DOHH2 (cell line): ENCODE data around the gene NFIX.
"Not testable (repeated sequence)": the region's sequence is repeated elsewhere in the genome, so short reads cannot be mapped to it uniquely, and the experiment has no call there.

Experiments used
- H3F3A ChIP-seq: fragments of 200-600 bp; sonication (generic), shearing (Covaris generic); 2 replicates; pipeline ENCODE4 v1.6.0; 2016; ENCODE audit warnings: antibody characterized with exemption, mild to moderate bottlenecking; ENCODE audit not compliant: control insufficient read depth, insufficient read depth
- H3K27ac ChIP-seq: fragments of 200-600 bp; sonication (generic); 2 replicates; pipeline ENCODE4 v1.5.1; 2014; ENCODE audit warnings: low read depth, mild to moderate bottlenecking, low read length, moderate library complexity
- H3K27me3 ChIP-seq: fragments of 200-600 bp; sonication (generic); 2 replicates; pipeline ENCODE4 v1.6.1; 2014; ENCODE audit warnings: mild to moderate bottlenecking, low read length, mixed read lengths; ENCODE audit not compliant: control insufficient read depth
- H3K36me3 ChIP-seq: fragments of 200-600 bp; sonication (generic); 2 replicates; pipeline ENCODE4 v1.6.1; 2014; ENCODE audit warnings: mild to moderate bottlenecking, low read length, moderate library complexity, mixed read lengths; ENCODE audit not compliant: control insufficient read depth
- H3K4me1 ChIP-seq: fragments of 200-600 bp; sonication (generic); 2 replicates; pipeline ENCODE4 v1.6.1; 2014; ENCODE audit warnings: mild to moderate bottlenecking, low read length, mixed read lengths; ENCODE audit not compliant: control insufficient read depth
- H3K4me2 ChIP-seq: fragments of 200-600 bp; sonication (generic); 2 replicates; pipeline ENCODE4 v1.6.0; 2014; ENCODE audit warnings: mild to moderate bottlenecking, low read length, moderate library complexity
- H3K4me3 ChIP-seq: fragments of 200-600 bp; sonication (generic); 2 replicates; pipeline ENCODE4 v1.5.1; 2014; ENCODE audit warnings: mild to moderate bottlenecking, low read length, mixed read lengths
- H3K79me2 ChIP-seq: fragments of 200-600 bp; sonication (generic); 2 replicates; pipeline ENCODE4 v1.6.1; 2014; ENCODE audit warnings: mild to moderate bottlenecking, low read length, mixed read lengths; ENCODE audit not compliant: control insufficient read depth
- H3K9me2 ChIP-seq: fragments of 200-600 bp; sonication (generic); replicated peaks from 2 replicates; pipeline ENCODE4 v1.6.1; 2014; ENCODE audit warnings: mild to moderate bottlenecking, low read length, mixed read lengths; ENCODE audit not compliant: control insufficient read depth
- H3K9me3 ChIP-seq: fragments of 200-600 bp; sonication (generic); 2 replicates; pipeline ENCODE4 v1.6.1; 2014; ENCODE audit warnings: antibody characterized with exemption, low read length, mixed read lengths; ENCODE audit not compliant: control insufficient read depth, insufficient read depth
- H4K20me1 ChIP-seq: fragments of 200-600 bp; sonication (generic); 2 replicates; pipeline ENCODE4 v1.6.0; 2014; ENCODE audit warnings: low read depth, mild to moderate bottlenecking, antibody characterized with exemption, low read length, moderate library complexity; ENCODE audit not compliant: control insufficient read depth, insufficient read depth
- CTCF ChIP-seq: fragments of 200-600 bp; sonication (generic); IDR thresholded peaks from one replicate; pipeline ENCODE4 v1.5.1; 2014; ENCODE audit warnings: antibody characterized with exemption, mild to moderate bottlenecking, low read depth, low read length; ENCODE audit not compliant: poor library complexity, severe bottlenecking
- EZH2phosphoT487 ChIP-seq: fragments of 200-600 bp; sonication (generic); IDR thresholded peaks from 2 replicates; pipeline ENCODE4 v1.6.1; 2017; ENCODE audit warnings: borderline replicate concordance, mild to moderate bottlenecking, antibody characterized with exemption, low read length, moderate library complexity, mixed read lengths

The NFIX gene

GRCh38 chr19:12953138-12953798 lies 42.0 kb upstream of the NFIX start:
- H3K4me2 ChIP-seq, result peak overlapping the region; percentile 9; the same call in 1 of the 2 replicates
- no peaks in the 10 kb centered on the region for H3K9me3 ChIP-seq
- no peak overlapping the region for H3K4me3 ChIP-seq
- no peaks in the 10 kb centered on the region for H3K9me2 ChIP-seq
- peaks cover 79% of the 10 kb centered on the region for H3K79me2 ChIP-seq
- peaks cover 37% of the 10 kb centered on the region for H3K4me1 ChIP-seq
- peaks cover 82% of the 10 kb centered on the region for H3K36me3 ChIP-seq
- peaks cover 31% of the 10 kb centered on the region for H3F3A ChIP-seq
- H3K27ac ChIP-seq, result peak overlapping the region; percentile 51; the same call in 1 of the 2 replicates
- TF ChIP-seq CTCF, result no peak
- TF ChIP-seq EZH2phosphoT487, result no peak
- no peaks in the 10 kb centered on the region; the same call in 1 of the 2 replicates for H4K20me1 ChIP-seq
- no peaks in the 10 kb centered on the region for H3K27me3 ChIP-seq

- H3K36me3 ChIP-seq, result peaks cover 74% of the 10 kb centered on the region
- H3K27ac ChIP-seq, result peak overlapping the region; percentile 51
- H3K27me3 ChIP-seq, result no peaks in the 10 kb centered on the region
- peaks cover 31% of the 10 kb centered on the region for H3F3A ChIP-seq
- H3K4me3 ChIP-seq, result peak overlapping the region; percentile 96
- no peaks in the 10 kb centered on the region for H3K9me2 ChIP-seq
- TF ChIP-seq EZH2phosphoT487 (no peak), CTCF (no peak)
- no peaks in the 10 kb centered on the region; the same call in 1 of the 2 replicates for H4K20me1 ChIP-seq
- no peaks in the 10 kb centered on the region for H3K9me3 ChIP-seq
- H3K4me2 ChIP-seq, result peak overlapping the region; percentile 77
- peaks cover 37% of the 10 kb centered on the region for H3K4me1 ChIP-seq
- peaks cover 72% of the 10 kb centered on the region for H3K79me2 ChIP-seq
Observed at GRCh38 chr19:12953799-12954611, 41.3 kb upstream of the NFIX start.

- H3K4me1 ChIP-seq, result peaks cover 37% of the 10 kb centered on the region
- H3K4me2 ChIP-seq, result peak overlapping the region; percentile 77
- no peaks in the 10 kb centered on the region; the same call in 1 of the 2 replicates for H4K20me1 ChIP-seq
- peaks cover 69% of the 10 kb centered on the region for H3K36me3 ChIP-seq
- H3F3A ChIP-seq, result peaks cover 31% of the 10 kb centered on the region
- H3K27ac ChIP-seq, result peak overlapping the region; percentile 51
- peak overlapping the region; percentile 96 for H3K4me3 ChIP-seq
- TF ChIP-seq CTCF (no peak), EZH2phosphoT487 (no peak)
- peaks cover 66% of the 10 kb centered on the region for H3K79me2 ChIP-seq
- H3K9me2 ChIP-seq, result no peaks in the 10 kb centered on the region
- H3K27me3 ChIP-seq, result no peaks in the 10 kb centered on the region
- no peaks in the 10 kb centered on the region for H3K9me3 ChIP-seq
Observed at GRCh38 chr19:12954612-12954962, 40.7 kb upstream of the NFIX start.

DNA sequence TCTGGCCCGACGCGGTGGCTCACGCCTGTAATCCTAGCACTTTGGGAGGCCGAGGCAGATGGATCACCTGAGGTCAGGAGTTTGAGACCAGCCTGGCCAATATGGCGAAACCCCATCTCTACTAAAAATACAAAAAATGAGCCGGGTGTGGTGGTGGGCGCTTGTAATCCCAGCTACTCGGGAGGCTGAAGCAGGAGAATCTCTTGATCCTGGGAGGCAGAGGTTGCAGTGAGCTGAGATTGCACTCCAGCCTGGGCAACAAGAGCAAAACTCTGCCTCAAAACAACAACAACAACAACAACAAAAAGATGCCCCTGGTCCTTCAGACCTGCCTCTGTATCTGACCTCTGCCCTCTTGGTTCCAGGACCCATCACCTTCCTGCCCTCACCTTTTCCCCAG lies 39.7 kb upstream of the NFIX start:
- Histone ChIP-seq H3K4me1 (peaks cover 37% of the 10 kb centered on the region), H3K27ac (peak overlapping the region; percentile 54), H3K4me3 (peak overlapping the region; percentile 96), H3K79me2 (peaks cover 63% of the 10 kb centered on the region), H3K36me3 (peaks cover 59% of the 10 kb centered on the region), H3K4me2 (peak overlapping the region; percentile 77), H3F3A (peaks cover 31% of the 10 kb centered on the region)
- not testable (repeated sequence) for H4K20me1 ChIP-seq, H3K27me3 ChIP-seq, H3K9me3 ChIP-seq, H3K9me2 ChIP-seq
